ES-I3 (cell line): ENCODE data around the gene HTR1D.
"Not testable (repeated sequence)": the region's sequence is repeated elsewhere in the genome, so short reads cannot be mapped to it uniquely, and the experiment has no call there.

Source experiments
- H3K36me3 ChIP-seq: 2 replicates; pipeline ENCODE4 v1.6.1; 2013; ENCODE audit warnings: mild to moderate bottlenecking, low read length, control low read depth, moderate library complexity; ENCODE audit not compliant: insufficient read depth
- H3K4me1 ChIP-seq: 2 replicates; pipeline ENCODE4 v1.6.1; 2013; ENCODE audit warnings: mild to moderate bottlenecking, control low read depth, low read length; ENCODE audit not compliant: insufficient read depth
- H3K9ac ChIP-seq: 2 replicates; pipeline ENCODE4 v1.6.1; 2013; ENCODE audit warnings: low read depth, mild to moderate bottlenecking, low read length, moderate library complexity
- H3K9me3 ChIP-seq: 2 replicates; pipeline ENCODE4 v1.6.1; 2013; ENCODE audit warnings: mild to moderate bottlenecking, low read length, moderate library complexity; ENCODE audit not compliant: control insufficient read depth, insufficient read depth

The HTR1D gene

DNA sequence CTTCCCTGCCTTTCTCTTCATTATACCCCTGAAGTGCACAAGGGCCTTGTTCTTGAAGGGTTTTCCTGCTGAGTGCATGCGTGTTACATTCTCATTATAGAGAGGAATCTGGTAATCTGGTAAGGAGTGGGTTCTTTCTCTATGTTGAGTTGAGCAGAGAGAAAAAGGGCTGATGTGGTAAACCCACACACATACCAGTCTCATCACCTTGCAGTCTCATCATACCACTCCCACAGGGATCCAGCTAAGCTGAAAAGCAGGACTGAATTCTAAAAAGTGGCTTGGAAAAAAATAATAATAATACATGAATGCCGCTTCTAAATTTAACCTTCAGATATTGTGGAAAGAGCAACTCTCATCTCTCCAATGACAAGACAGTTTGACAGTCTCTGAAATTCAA is 10.5 kb upstream of the HTR1D start:
- no peaks in the 10 kb centered on the region for H3K9me3 ChIP-seq
- no peak overlapping the region for H3K9ac ChIP-seq
- no peaks in the 10 kb centered on the region for H3K4me1 ChIP-seq
- H3K36me3 ChIP-seq, result no peaks in the 10 kb centered on the region

DNA sequence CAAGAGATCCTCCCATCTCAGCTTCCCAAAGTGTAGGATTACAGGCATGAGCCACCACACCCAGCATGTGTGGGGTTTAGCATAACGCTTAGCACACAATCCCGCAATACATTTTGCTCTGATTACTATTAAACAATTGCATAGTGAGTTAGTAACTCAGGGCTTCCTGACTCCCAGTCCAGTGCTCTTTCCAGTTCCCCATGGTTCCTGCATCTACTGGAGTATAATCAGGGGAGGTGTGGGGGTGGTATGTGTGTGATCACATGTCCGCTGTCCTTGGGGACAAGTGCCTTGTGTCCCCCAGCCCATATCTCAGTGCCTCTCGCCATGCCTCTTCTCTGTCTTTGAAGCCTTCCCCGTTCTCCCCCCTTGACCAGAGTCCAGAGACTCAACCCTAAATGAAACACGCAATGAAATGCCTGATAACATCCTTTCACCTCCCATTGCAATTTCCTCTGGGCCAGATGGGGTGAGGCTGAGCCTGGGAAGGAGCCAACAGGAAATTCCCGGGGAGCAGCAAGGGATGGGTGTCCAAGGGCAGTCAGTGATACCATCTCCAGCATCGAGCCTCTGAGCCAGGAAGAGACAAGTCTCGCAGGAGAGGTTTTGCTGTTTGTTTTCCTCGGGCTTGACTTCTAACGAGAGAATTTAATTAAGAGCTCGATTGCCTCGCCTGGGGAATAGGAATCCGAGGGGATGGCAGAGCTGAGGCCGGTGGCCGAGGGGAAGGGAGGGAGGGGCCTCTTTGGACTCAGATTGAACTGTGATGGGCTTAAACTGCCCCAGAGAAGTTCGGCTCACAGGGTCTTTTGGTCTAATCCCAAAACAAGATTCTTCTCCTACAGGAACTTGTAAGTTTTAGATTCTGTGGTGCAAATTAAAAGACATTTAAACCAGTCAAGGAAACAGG is 7.7 kb upstream of the HTR1D start:
- H3K36me3 ChIP-seq, result no peaks in the 10 kb centered on the region
- no peaks in the 10 kb centered on the region for H3K9me3 ChIP-seq
- H3K9ac ChIP-seq, result no peak overlapping the region
- H3K4me1 ChIP-seq, result no peaks in the 10 kb centered on the region

DNA sequence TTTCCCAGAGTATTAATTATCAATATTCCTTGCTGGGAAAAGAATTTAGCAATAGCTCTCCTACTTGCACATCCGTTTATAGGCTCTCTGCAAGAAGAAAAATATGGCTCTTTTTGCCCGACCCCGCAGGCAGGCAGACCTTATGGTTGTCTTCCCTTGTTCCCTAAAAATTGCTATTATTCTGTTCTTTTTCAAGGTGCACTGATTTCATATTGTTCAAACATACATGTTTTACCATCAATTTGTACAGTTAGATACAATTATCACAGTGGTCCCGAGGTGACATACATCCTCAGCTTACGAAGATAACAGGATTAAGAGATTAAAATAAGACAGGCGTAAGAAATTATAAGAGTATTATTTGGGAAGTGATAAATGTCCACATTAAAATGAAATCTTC is 6.7 kb upstream of the HTR1D start:
- H3K36me3 ChIP-seq, H3K4me1 ChIP-seq, H3K9ac ChIP-seq, H3K9me3 ChIP-seq: not testable (repeated sequence)

DNA sequence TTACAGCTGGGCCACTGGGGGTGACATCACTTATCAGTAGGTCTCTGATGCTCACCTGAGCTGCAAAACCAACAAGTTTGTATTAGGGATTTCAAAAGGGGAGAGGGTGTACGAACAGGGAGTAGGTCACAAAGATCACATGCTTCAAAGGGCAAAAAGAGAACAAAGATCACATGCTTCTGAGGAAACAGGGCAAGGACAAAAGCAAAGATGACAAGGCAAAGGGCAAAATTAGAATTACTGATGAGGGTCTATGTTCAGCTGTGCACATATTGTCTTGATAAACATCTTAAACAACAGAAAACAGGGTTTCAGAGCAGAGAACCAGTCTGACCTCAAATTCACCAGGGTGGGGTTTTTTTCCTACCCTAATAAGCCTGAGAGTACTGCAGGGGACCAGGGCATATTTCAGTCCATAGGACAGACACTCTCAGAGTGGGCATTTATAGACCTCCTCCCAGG is 6.2 kb upstream of the HTR1D start:
- not testable (repeated sequence) for H3K4me1 ChIP-seq, H3K9me3 ChIP-seq, H3K9ac ChIP-seq, H3K36me3 ChIP-seq

DNA sequence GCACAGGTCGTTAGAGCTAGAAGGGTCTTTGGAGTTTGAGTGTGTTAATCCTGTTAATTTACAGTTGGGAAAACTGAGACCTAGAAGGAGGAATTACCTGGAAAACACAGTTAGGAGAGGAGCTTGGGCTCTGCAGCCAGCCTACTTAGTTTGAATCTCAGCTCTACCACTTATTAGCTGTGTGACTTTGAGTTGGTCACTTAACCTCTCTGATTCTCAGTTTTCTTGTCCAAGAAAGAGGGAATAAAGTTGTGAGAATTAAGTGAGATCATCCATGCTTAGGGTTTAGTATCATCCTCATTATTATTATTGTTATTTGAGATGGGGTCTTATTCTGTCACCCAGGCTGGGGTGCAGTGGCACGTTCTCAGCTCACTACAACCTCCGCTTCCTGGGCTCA is 5.4 kb upstream of the HTR1D start:
- Histone ChIP-seq H3K9ac (no peak overlapping the region), H3K4me1 (no peaks in the 10 kb centered on the region), H3K9me3 (no peaks in the 10 kb centered on the region), H3K36me3 (no peaks in the 10 kb centered on the region)

DNA sequence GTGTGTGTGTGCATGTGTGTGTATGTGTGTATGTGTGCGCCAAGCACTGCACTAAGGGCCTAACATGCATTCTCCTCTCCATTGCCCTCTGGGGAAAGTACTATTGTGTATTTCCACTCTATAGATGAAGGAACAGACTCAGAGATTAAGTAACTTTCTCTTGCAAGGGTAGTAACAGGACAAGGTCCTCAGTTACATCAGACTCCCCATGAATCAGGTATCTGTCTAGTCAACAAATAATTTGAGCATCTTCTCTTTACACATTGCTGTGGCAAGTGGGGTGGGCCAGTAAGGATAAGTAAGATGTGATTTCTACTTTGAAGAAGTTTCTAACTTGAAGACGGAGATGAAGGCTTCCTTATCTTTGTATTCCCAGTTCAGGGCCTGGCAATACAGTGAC is 5.0 kb upstream of the HTR1D start:
- Histone ChIP-seq H3K9me3 (no peaks in the 10 kb centered on the region), H3K9ac (no peak overlapping the region), H3K4me1 (no peaks in the 10 kb centered on the region), H3K36me3 (no peaks in the 10 kb centered on the region)

DNA sequence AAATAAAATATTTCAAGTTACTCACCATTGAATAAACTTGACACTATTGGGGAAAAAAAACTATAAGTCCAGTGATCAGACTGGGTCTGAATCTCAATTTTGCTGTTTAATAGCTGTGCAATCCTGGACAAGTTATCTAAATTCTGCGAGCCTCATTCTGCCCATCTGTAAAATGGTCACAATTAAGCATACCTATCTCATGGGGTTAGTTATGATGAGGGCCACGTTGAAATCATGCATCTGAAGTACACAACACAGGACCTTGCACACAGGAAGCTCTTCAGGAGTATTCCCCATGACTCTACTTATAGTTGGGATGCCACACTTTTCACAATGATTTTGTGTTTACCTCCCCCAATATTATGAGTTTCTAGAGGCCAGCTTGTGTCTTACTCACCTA is 3.8 kb upstream of the HTR1D start:
- Histone ChIP-seq H3K36me3 (no peaks in the 10 kb centered on the region), H3K9ac (no peak overlapping the region), H3K9me3 (no peaks in the 10 kb centered on the region), H3K4me1 (peaks cover 5% of the 10 kb centered on the region)

DNA sequence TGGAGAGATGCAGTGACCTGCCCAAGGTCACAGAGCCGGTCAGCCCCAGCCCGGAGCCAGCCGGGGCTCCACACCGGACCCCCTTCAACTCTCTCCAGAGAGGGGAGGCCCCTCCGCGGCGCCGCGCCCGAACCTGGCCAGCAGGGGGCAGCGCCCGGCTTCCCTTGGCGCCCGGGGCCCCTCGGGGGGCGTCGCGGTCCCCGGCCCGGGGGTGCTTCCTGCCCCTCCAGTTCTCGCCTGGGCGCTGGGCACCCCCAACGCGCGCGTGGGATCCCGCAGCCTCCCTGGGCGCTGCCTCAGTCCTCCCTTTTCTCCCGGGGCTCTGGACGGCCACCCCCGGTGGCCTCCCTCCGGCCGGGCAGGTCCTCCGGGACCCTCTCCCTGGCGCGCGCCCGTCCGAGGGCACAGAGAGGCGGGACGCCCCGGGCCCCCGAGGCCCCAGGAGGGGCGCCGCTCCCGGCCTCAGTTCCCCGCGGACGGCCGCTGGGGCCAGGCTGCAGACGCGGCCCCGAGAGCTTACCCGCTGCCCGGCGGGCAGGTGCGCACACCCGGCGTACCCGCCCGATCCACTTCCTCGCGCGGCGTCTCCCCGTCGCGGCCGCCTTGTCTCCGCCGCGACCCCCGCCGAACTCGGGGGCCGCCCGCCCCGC is 406 bp downstream of the HTR1D start:
- H3K4me1 ChIP-seq, result peaks cover 13% of the 10 kb centered on the region
- no peaks in the 10 kb centered on the region for H3K36me3 ChIP-seq
- H3K9ac ChIP-seq, result peak overlapping the region; percentile 70
- H3K9me3 ChIP-seq, result no peaks in the 10 kb centered on the region

DNA sequence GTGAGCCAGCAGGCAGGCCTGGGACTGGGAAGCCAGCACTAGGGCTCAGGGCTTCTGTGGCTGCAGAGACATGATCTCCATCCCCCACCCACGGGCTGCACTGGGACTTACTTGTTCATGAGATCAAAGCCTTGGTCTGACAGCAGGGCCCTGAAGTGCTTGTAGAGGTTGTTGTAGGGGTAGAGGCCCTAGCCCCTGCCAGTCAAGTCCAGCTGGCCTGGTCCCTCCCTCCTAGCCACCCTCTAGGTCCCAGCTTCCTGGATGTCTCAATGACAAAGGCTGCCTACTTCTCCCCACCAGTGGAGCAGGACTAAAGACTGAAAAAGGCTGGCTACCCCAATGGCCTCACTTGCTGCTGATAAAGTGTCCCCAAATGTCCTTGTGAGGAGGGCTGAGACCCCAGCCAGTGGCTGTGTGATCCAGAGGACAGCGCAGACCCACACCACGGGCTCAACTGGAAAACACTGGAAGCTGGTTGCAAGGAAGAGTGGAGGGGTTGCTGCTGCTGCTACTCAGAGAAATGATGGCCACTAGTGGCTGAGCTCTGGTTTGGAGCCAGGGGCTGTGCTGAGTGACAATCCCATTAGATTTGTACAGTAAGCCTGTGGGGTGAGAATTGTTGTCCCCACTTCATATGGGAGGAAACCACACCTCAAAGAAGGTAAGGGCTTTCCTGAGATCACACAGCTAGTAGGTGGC is 1.4 kb downstream of the HTR1D start:
- Histone ChIP-seq H3K9ac (no peak overlapping the region), H3K36me3 (no peaks in the 10 kb centered on the region), H3K9me3 (no peaks in the 10 kb centered on the region), H3K4me1 (peaks cover 13% of the 10 kb centered on the region)

DNA sequence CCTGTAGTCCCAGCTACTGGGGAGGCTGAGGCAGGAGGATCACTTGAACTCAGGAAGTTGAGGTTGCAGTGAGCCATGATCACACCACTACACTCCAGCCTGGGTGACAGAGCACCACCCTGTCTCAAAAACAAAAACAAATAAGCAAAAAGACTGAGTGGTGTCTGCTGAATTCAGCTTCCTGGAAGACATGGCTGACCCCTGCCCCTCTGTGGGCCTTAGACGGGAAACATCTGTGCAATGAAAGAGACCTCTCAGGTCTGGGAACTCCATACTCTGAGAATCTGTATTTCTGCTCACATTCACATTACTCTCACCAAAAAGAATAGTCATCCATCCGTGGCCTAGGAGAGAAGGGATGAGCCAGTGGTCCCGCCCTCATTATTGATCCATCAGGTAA is 2.0 kb downstream of the HTR1D start:
- H3K9me3 ChIP-seq, result no peaks in the 10 kb centered on the region
- peaks cover 13% of the 10 kb centered on the region for H3K4me1 ChIP-seq
- H3K36me3 ChIP-seq, result no peaks in the 10 kb centered on the region
- H3K9ac ChIP-seq, result no peak overlapping the region

DNA sequence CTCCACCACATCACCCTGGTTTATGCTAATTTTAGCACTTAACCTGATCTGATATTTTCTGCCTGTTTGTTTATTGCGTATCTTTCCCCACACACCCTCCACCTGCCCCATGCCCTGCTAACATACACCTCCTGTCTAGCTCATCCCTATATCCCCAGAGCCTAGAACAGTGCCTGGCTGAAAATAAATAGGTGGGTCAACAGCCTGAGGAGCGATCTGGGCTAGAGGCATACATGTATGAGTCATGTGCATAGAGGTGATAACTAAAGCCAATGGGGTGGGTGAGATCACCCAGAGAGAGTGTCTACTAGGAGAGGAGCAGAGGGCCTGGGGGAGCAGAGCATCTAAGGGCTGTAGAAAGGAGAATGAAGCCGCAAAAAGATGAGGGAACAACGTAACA is 2.7 kb downstream of the HTR1D start:
- Histone ChIP-seq H3K4me1 (peaks cover 13% of the 10 kb centered on the region), H3K36me3 (no peaks in the 10 kb centered on the region), H3K9ac (no peak overlapping the region), H3K9me3 (no peaks in the 10 kb centered on the region)

DNA sequence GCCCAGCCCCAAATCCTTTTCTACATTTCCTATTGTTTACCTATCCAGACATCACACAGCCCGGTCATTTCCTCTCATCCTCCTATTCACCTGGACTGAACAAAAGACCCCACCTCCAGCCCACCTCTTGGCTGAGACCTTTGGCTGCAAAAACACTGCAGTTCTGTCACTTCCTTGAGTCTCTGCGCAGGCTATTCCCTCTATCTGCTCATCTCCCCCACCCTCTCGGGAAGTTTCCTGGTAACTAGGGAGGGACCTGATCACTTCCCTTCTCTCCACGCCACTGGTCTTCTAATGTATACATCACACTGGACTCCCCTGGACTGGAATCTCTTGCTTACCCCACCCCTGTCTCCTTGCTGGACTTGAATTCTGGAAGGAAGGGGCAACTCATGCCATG is 5.3 kb downstream of the HTR1D start:
- peaks cover 13% of the 10 kb centered on the region for H3K4me1 ChIP-seq
- H3K9me3 ChIP-seq, result no peaks in the 10 kb centered on the region
- no peak overlapping the region for H3K9ac ChIP-seq
- no peaks in the 10 kb centered on the region for H3K36me3 ChIP-seq

DNA sequence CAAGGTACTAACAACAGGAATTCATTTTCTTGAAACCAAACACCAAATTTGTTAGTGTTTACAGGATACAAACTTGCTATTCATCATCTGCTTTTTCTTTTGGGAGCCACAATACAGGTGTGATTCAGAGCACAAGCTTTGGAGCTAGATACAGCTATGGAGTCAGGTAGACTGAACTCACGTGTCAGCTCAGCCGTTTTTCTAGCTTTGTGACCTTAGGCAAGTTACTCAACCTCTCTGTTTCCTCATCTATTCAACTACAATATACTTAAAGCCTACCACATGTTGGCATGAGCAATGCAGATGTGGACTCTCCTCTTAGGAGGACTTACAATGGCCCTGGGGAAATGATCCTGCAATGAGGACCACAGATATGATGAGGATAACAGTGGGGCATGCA is 6.3 kb downstream of the HTR1D start:
- Histone ChIP-seq H3K36me3 (no peaks in the 10 kb centered on the region), H3K9ac (no peak overlapping the region), H3K4me1 (peaks cover 8% of the 10 kb centered on the region), H3K9me3 (no peaks in the 10 kb centered on the region)

DNA sequence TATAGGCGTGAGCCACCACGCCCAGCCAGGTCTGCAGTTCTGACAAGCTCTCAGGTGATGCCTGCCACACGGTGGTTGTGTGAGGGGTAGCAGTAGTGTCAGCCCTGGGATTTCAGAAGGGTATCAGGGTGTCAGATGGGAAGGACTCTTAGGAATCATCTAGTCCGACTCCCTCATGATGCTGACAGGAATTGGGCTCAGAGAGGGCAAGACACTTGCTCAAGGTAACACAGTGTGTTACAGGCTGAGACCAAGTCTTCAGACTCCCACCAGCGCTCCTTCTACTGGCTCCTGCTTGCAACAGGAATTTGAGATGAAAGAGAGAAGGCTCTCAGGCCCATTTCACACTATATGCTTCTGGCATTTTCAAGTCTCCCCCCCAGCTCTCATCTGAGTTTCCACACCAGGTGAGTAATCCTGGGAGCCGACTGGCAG is 6.9 kb downstream of the HTR1D start:
- H3K36me3 ChIP-seq, result no peaks in the 10 kb centered on the region
- H3K9ac ChIP-seq, result no peak overlapping the region
- H3K9me3 ChIP-seq, result no peaks in the 10 kb centered on the region
- peaks cover 2% of the 10 kb centered on the region; the same call in 1 of the 2 replicates for H3K4me1 ChIP-seq
